Epithelial cell of esophagus (primary cell): Measurements from ENCODE around the gene LRRIQ4.

Experiments
- DNase-seq: peaks from one replicate; pipeline ENCODE4 v3.0.0; 2010; ENCODE audit warnings: low read depth
- H3K4me3 ChIP-seq: 2 replicates; pipeline ENCODE4 v1.5.1; 2011; ENCODE audit warnings: mild to moderate bottlenecking, low read length, control low read depth
- CTCF ChIP-seq: IDR thresholded peaks from 2 replicates; pipeline ENCODE4 v1.5.1; 2011; ENCODE audit warnings: low read depth, mild to moderate bottlenecking, low read length, control low read depth, inconsistent platforms; ENCODE audit not compliant: insufficient read depth; ENCODE audit errors: missing control alignments

LRRIQ4 gene

GRCh38 chr3:169838511-169839030 is 25.9 kb downstream of the LRRIQ4 start:
- TF ChIP-seq CTCF = no peak
- no peak for DNase-seq
- H3K4me3 ChIP-seq = no peak overlapping the region

DNA sequence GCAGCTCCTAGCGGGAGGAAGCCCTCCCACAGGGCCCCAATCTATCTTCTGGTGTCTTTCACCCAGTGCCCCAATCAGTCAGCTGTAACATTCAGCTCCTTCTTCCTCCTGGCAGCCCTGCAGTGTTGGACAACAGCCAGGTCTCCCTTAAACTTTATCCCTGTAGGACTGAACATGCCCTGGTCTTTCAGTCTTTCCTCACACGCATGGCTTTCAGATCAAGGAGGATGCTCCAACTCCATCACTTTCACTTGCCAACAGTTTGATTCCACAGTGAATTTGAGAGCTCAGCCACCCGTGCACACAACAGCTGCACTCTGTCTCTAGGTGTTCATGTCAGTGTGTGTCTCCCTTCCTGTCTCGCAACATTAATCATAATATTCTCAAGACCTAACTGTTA is 28.5 kb downstream of the LRRIQ4 start:
- TF ChIP-seq CTCF = no peak
- H3K4me3 ChIP-seq = no peak overlapping the region
- DNase-seq = no peak

DNA sequence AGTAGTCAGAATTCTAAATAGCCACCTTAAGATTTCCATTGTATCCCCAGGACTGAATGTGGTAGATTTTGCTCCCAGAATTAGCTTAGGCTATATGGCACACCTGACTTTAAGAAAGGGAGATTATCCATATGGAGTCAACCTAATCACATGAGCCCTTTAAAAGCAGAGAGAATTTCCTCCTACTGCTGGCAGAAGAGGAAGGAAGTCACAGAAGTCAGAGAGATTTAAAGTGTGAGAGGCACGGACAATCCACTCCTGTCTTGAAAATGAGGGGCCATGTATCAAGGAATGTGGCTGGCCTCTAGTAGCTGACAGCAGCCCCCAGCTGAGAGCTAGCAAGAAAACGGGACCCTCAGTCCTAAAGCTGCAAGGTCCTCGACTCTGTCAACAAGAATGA is 30.3 kb downstream of the LRRIQ4 start:
- DNase-seq = no peak
- TF ChIP-seq CTCF = no peak
- H3K4me3 ChIP-seq = no peak overlapping the region

GRCh38 chr3:169846458-169847193 is 34.0 kb downstream of the LRRIQ4 start:
- TF ChIP-seq CTCF = no peak
- no peak overlapping the region for H3K4me3 ChIP-seq
- peak; percentile 95 for DNase-seq

- peak; percentile 6 for DNase-seq
- TF ChIP-seq CTCF = no peak
- H3K4me3 ChIP-seq = no peak overlapping the region
These were observed 35.2 kb downstream of the LRRIQ4 start for GRCh38 chr3:169847896-169848295.

DNA sequence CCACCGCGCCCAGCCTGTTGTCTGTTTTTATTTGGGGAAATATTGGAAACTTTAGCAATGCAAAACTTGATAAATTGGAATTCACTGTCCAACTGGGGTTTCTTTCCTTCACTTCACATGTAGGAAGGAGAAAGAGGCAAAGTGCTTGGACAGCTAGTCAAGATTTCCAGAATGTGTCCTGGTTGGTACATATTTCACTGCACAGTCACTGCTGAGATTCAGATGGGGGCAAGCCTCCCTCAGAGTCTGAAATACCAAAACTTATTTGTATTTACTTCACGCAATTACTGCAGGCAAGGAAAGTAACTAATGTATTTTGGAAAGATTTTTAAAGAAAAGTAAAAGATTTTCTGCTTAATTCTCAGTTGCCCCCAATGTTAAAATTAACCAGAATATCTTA is 36.1 kb downstream of the LRRIQ4 start:
- DNase-seq = no peak
- no peak overlapping the region for H3K4me3 ChIP-seq
- TF ChIP-seq CTCF = no peak

GRCh38 chr3:169850618-169851017 is 37.9 kb downstream of the LRRIQ4 start:
- TF ChIP-seq CTCF = no peak
- no peak for DNase-seq
- H3K4me3 ChIP-seq = no peak overlapping the region
